K562 (cell line): ENCODE data around the gene ZNF500. TPM values are rescaled to one million over a fixed set of nuclear protein-coding genes. Genes with fewer than 3 reads are reported as not detected.

Experiments
- ARID3B ChIP-seq: fragments of 250-450 bp; sonication (Bioruptor Pico); IDR thresholded peaks from 2 replicates; pipeline ENCODE4 v1.4.0; 2020; ENCODE audit warnings: borderline replicate concordance
- KLF13 ChIP-seq: fragments of 450-650 bp; IDR thresholded peaks from 2 replicates; pipeline ENCODE4 v1.6.1; 2016; ENCODE audit warnings: missing genetic modification characterization, low read depth, mild to moderate bottlenecking, missing compliant biosample characterization, moderate library complexity, borderline replicate concordance
- NCOA2 ChIP-seq, 2 experiments: fragments of 450-650 bp; IDR thresholded peaks; 2 replicates each; pipeline ENCODE4 v1.6.1; 2018; ENCODE audit warnings: mild to moderate bottlenecking in 2 of 2, moderate library complexity in 1 of 2; ENCODE audit not compliant: partially characterized antibody in 2 of 2
- RHOXF2B ChIP-seq: fragments of 250-450 bp; sonication (Bioruptor Pico); conservative IDR thresholded peaks from 2 replicates; pipeline ENCODE4 v1.5.1; 2021
- SMARCE1 ChIP-seq: fragments of 450-650 bp; IDR thresholded peaks from 2 replicates; pipeline ENCODE4 v1.7.1; 2016; ENCODE audit warnings: mild to moderate bottlenecking
- THRB ChIP-seq: fragments of 450-650 bp; formaldehyde crosslinking; conservative IDR thresholded peaks from 2 replicates; pipeline ENCODE4 v1.4.0; 2022; ENCODE audit warnings: mild to moderate bottlenecking, missing genetic modification characterization
- ZBTB8A ChIP-seq: fragments of 450-650 bp; IDR thresholded peaks from 2 replicates; pipeline ENCODE4 v1.6.1; 2018; ENCODE audit warnings: mild to moderate bottlenecking, moderate library complexity; ENCODE audit not compliant: partially characterized antibody
- polyA plus RNA-seq, 8 experiments: library from polyadenylated mRNA; depleted of rRNA in 4 of 8; stranded (reverse) in 5 of 8; unstranded in 3 of 8; fragments of >200 nt; fragmentation: Nextera tagmentation in 2 of 8; fragmentation: Illumina TruSeq in 1 of 8; extraction: Ambion mirVana in 2 of 8; extraction: Trizol in 1 of 8; gene quantifications; 2 replicates each; pipeline versions ENCODE4 v1.2.1 to v1.2.3, GENCODE V29; 2011 to 2014; ENCODE audit warnings: inconsistent platforms in 1 of 8, missing spikeins in 1 of 8
- total RNA-seq, 7 experiments: library from RNA; depleted of rRNA in 6 of 7; stranded (reverse); fragments of >200 nt in 6 of 7; fragmentation: Illumina TruSeq in 2 of 7; extraction: Trizol in 2 of 7; gene quantifications; 2 replicates each; pipeline versions ENCODE4 v1.2.1 to v1.2.3, GENCODE V29; 2011 to 2021; ENCODE audit warnings: low replicate concordance in 1 of 7

Gene ZNF500
- total and polyA plus RNA-seq, 9 of the 15 experiments (the other 6 are each of a cell fraction or from before 2014, with no cell fraction given), result 0.80 to 20.8 (median 5.3) TPM

- TF ChIP-seq KLF13 (no peak), RHOXF2B (CRISPR knock-in tag) (no peak), ARID3B (no peak), ZBTB8A (no peak), NCOA2 (IDR thresholded peaks at IDR 0.05; ENCODE audit: partially characterized antibody in 2 of 2) (no peak), SMARCE1 (no peak), THRB (no peak)
Observed at GRCh38 chr16:4795181-4795827, 28.3 kb upstream of the ZNF500 start, which contains the start of gene SMIM22 (continued).
